Ishikawa (cell line): Measurements from ENCODE around the gene RGS8.

ENCODE experiments used
- CREB1 ChIP-seq: IDR thresholded peaks from 2 replicates; pipeline ENCODE4 v1.6.1; 2012; ENCODE audit warnings: low read depth
- EGR1 ChIP-seq: IDR thresholded peaks from 2 replicates; pipeline ENCODE4 v1.6.1; 2012
- EP300 ChIP-seq: IDR thresholded peaks from 2 replicates; pipeline ENCODE4 v1.6.1; 2012; ENCODE audit warnings: borderline replicate concordance
- FOXM1 ChIP-seq: IDR thresholded peaks from 2 replicates; pipeline ENCODE4 v1.6.1; 2012; ENCODE audit warnings: low read depth, borderline replicate concordance
- MAX ChIP-seq: IDR thresholded peaks from 2 replicates; pipeline ENCODE4 v1.6.1; 2012
- NFIC ChIP-seq: IDR thresholded peaks from 2 replicates; pipeline ENCODE4 v1.6.1; 2012
- RAD21 ChIP-seq: IDR thresholded peaks from 2 replicates; pipeline ENCODE4 v1.6.1; 2012; ENCODE audit warnings: low read depth
- TAF1 ChIP-seq: IDR thresholded peaks from 2 replicates; pipeline ENCODE4 v1.6.1; 2012; ENCODE audit warnings: low read depth, mild to moderate bottlenecking
- YY1 ChIP-seq: IDR thresholded peaks from 2 replicates; pipeline ENCODE4 v1.6.1; 2012; ENCODE audit warnings: low read depth

GRCh38 chr1:182685215-182685614, 828 bp upstream of the RGS8 start:
- TF ChIP-seq MAX: no peak
- TF ChIP-seq NFIC: no peak
- TF ChIP-seq YY1: no peak
- no peak for TF ChIP-seq CREB1
- no peak for TF ChIP-seq TAF1
- TF ChIP-seq EGR1: no peak
- TF ChIP-seq EP300: no peak
- no peak for TF ChIP-seq RAD21
- TF ChIP-seq FOXM1: no peak
